SU-DHL-6 (cell line): ENCODE results near the gene CDKN1B.

Experiments
- CTCF ChIP-seq: fragments of 200-600 bp; sonication (generic); IDR thresholded peaks from one replicate; pipeline ENCODE4 v1.5.1; 2017; ENCODE audit warnings: antibody characterized with exemption, mild to moderate bottlenecking, low read length, moderate library complexity; ENCODE audit not compliant: insufficient read depth, poor library complexity, severe bottlenecking
- EZH2phosphoT487 ChIP-seq: fragments of 200-600 bp; sonication (generic), shearing (Covaris generic); conservative IDR thresholded peaks from 2 replicates; pipeline ENCODE4 v1.6.1; 2018; ENCODE audit warnings: mild to moderate bottlenecking, antibody characterized with exemption, low read length, moderate library complexity, mixed read lengths

- TF ChIP-seq CTCF = no peak
- TF ChIP-seq EZH2phosphoT487 = no peak
Observed at GRCh38 chr12:12723149-12723680, 6.0 kb downstream of the CDKN1B start.
